GM19328 (cell line): ENCODE measurements around the gene ERBIN.
A peak's percentile ranks its signal among the peaks of the same experiment; 100 is the strongest.
"Not testable (repeated sequence)": the region's sequence is repeated elsewhere in the genome, so short reads cannot be mapped to it uniquely, and the experiment has no call there.

Source experiments
- ATAC-seq: cut with Tn5 transposase; IDR thresholded peaks from one replicate; pipeline ENCODE4 v1.9.1; 2021; ENCODE audit warnings: mild to moderate bottlenecking, moderate library complexity; ENCODE audit not compliant: unreplicated experiment

Gene ERBIN

DNA sequence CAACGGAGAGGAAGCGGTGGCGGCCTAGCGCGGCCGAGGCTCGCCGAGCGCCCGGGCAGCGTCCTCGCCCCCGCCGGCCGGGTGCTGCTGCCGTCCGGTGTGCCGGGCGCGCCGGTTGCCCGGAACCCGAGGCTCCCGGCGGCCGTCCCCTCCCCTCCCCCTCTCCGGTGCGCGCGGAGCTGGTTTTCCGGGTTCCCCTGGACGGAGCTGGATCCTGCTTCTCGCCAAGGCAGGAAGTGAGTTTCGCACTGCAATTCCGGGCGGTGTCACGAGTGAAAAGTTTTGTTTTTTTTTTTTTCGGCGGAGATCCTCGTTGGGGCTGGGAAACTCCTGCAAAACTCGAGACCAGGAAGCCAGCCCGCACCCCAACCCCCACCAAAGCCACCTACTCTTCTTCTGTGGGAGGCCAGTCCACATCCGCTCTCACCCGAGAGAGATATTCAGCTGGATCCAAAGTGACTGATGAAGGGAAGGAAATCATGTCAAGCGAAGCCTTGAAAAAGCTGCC is at the start of gene ERBIN:
Gene ERBIN, plus strand, starts transcription at position 300 of the 508 bp plus-strand sequence. CDS start 66,144 bp downstream, outside the sequence.
- ATAC-seq = peak; percentile 21

DNA sequence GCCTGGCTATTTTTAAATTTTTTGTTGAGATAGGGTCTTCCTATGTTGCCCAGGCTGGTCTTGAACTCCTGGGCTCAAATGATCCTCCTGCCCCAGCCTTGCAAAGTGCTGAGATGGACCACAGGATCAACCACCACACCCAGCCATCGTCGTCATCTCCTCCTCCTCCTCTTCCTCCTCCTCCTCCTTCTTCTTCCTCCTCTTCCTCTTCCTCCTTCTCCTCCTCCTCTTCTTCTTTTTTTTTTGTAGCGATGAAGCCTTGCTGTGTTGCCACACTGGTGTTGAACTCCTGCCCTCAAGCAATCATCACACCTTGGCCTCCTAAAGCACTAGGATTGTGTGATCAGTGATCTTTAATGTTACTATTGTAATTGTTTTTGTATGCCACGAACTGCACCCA is 49.4 kb upstream of the ERBIN start:
- ATAC-seq = no peak

GRCh38 chr5:65879668-65880256 is 46.6 kb upstream of the ERBIN start:
- ATAC-seq = not testable (repeated sequence)

GRCh38 chr5:65880496-65881072 is 45.8 kb upstream of the ERBIN start:
- ATAC-seq = no peak

DNA sequence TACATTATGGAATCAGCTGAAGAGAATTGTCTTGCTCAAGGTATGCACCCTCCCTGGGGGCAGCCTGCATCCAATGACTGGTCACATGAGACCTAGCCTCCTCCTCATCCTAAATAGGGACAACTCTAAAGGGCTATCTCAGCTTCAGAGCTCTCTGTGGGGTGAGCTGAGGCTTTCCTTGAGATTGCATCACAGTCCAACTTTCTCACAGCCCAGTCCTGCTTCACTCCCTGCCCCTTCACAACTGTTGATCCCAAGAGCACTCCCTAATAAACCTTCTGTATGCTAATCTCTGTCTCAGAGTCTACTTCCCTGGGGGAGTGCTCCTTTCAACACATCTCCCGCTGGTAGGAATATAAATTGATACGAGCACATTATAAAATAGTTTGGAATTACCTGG is 44.1 kb upstream of the ERBIN start:
- ATAC-seq = no peak

GRCh38 chr5:65883461-65883860 is 42.9 kb upstream of the ERBIN start:
- no peak for ATAC-seq

DNA sequence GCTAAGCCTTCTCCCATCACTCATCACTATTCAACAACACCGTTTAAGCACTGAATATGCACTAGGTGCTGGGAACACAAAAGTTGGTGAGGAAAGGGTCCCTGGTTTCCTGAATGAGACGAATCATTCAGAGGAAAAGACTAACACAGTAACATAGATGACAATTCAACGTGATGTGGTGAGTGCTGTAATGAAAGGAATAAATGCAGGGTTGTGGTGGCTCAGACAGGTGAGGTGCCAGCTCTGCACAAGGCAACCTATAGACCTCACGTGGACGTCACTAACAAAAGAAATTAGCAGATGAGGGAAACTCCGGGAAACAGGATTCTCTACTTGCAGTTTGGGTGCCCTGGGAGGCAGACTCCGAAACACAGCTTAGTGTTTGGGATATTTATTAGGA is 40.0 kb upstream of the ERBIN start:
- ATAC-seq = no peak

GRCh38 chr5:65892024-65892423 is 34.4 kb upstream of the ERBIN start:
- ATAC-seq = not testable (repeated sequence)

- no peak for ATAC-seq
Measured at GRCh38 chr5:65892801-65893200, 33.6 kb upstream of the ERBIN start.

- no peak for ATAC-seq
Measured at GRCh38 chr5:65893749-65894430, 32.5 kb upstream of the ERBIN start.

DNA sequence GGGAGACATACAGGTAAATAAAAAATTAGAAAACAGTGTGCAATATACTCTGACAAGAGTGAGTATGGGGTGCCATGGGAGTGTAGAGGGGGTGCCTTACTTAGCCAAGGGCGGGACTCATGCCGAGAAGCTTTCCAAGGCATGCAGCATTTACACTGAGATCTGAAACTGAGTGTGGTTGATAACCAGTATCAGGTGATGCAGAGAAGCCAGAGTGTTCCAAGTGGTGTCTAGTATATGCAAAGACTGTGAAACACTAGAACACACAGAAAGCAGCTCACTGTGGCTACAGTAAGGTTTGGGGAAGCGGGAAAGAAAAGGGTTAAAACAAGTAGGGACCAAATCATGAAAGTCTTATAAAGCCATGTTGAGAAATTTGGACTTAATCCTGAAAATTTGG is 30.5 kb upstream of the ERBIN start:
- ATAC-seq = no peak

- ATAC-seq = no peak
Measured at GRCh38 chr5:65900746-65901145, 25.6 kb upstream of the ERBIN start.

- ATAC-seq = no peak
Measured at GRCh38 chr5:65902104-65902503, 24.3 kb upstream of the ERBIN start.

DNA sequence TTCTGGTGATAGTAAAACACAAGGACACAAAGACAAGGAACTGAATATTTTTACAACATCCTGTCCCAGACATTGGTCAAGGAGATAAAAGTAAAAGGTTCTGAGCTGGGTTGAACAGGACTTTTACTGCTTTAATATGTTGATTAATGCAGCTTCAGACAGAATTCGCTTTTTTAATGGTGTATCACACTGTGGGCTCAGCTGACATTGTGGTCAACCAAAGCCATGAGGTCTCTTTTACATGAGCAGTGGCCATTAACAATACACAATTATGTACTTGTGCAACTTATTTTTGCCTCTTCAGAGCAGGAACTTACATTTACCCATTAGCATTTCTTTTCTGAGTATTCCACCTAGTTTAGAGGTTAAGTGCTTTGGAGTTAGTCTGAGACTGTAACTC is 22.8 kb upstream of the ERBIN start:
- ATAC-seq = no peak

GRCh38 chr5:65906256-65906655 is 20.1 kb upstream of the ERBIN start:
- ATAC-seq = no peak

DNA sequence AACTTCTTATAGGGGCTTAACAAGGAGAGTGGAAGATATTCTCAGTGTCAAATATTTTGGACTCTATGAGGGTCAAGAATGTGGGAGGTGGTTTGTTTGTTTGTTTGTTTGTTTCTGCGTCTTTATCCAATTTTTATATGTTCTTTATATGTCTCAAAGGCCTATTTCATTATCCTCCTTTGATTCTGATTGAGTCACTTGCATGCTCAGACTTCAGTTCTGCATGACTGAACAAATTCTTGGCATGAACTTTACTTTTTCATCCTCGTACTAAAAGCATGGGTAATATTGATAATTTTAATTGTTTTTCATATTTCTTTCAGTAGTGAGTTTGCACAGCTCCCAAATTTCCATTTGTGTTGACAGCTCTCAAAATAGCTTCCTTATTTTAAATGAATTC is 19.2 kb upstream of the ERBIN start:
- no peak for ATAC-seq

DNA sequence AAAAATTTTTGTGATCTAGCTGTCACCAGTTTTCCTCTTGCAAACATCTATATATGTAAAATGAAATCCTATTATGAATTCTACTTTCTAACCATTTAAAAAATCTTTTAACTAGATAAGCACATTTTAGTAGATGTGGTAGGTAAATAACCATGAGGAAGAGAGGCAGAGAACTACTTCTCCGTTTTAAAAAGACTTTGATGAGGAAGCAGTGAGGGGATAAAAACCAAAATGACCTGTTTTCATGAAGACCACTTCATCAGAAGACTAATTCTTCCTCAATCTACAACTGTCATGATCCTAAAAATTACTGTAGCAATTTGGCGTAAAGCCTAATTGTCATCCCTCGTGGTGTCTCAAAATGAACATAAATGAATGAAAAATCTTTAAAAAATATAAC is 15.7 kb upstream of the ERBIN start:
- ATAC-seq = no peak

DNA sequence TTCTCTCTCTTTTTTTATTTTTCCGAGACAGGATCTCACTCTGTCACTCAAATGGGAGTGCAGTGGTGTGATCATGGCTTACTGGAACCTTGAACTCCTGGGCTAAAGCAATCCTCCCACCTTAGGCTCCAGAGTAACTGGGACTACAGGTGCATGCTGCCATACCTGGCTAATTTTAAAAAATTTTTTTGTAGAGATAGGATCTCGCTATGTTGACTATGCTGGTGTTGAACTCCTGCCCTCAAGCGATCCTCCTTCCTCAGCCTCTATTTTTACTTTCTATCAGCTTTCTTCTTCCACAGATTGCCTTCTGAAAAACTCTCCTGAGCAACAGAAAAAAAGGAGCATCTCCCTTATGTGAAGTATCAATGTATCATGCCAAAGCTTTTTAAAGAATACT is 14.1 kb upstream of the ERBIN start:
- ATAC-seq = no peak

DNA sequence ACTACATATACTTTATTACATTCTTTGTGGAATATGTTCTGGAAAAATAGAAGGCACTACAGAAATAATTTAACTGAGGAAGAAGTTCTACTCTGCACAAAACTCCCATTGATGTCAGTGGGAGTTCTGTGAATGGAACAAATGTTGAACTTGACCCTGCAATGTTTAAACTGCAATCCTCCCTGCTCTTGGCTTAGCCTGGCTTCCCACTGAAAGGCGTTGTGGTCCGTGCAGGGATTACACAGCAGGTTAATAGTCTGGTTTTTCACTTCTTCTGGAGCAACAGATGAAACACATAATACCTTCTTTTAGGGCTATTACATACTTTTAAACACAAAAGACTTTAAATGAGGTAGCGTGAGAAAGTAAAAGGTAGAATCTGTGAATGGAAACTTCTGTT is 12.9 kb upstream of the ERBIN start:
- no peak for ATAC-seq

DNA sequence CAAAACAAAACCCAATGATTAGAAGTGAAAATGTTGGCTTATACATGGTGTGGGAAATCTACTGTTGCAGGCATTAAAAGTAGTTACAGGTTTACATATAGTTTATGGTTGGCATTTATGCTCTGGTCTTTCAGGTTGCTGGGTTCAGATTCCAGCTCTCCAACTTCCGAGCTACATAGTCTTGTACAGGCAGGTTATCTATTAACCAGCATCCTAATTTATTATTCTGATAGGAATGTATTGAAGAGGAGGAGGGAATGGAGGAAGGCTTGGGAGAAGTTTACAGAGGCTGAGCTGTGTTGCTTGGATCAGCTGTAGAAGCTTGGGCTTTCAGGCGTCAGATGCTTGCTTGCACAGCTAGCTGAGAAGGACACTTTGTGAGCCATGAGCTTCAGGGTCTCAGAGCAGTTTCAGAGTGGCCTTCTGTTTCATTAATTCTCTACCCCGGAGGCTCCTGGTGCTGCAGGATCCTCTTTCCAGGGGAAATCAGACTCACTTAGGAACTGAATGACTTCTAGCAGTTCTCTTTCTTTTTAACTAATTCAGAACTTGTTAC is 11.7 kb upstream of the ERBIN start:
- no peak for ATAC-seq

DNA sequence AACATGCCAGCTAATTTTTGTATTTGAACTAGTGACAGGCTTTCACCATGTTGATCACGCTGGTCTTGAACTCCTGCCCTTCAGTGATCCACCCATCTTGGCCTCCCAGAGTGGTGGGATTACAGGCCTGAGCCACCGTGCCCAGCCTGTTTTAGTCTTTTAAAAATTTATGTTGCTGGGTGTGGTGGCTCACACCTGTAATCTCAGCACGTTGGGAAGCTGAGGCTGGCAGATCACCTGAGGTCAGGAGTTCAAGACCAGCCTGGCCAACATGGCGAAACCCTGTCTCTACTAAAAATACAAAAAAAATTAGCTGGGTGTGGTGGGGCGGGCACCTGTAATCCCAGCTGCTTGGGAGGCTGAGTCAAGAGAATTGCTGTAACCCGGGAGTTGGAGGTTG is 10.7 kb upstream of the ERBIN start:
- ATAC-seq = not testable (repeated sequence)

DNA sequence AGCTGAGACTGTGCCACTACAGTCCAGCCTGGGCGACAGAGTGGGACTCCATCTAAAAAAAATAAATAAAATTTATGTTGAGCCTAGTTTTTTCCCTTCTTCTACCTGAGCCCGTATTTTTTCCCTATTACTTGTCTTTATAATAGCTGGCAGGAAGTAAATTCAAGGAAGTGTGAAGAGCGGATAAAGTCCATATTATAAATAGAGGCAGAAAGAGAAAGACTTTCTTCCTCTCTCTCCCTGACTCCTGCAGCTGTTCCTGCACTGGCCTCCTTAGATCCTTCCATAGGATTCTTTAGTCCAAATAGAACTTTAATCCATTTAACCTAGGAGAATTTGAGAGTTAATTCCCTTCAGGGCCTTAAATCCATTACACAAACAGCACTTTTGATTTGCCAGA is 10.3 kb upstream of the ERBIN start:
- no peak for ATAC-seq
